Upper lobe of left lung (tissue), 4 donors: ENCODE results near the gene EPHB2.

Source experiments
- EP300 ChIP-seq, 4 donors: sonication (generic); formaldehyde crosslinking; IDR thresholded peaks; one replicate each; pipeline ENCODE4 v1.5.1; 2017; ENCODE audit warnings: antibody characterized with exemption in 4 of 4, control low read depth in 2 of 4
- TF ChIP-seq, protein P1 (sequence below), 6 experiments: fragments of 450-650 bp in 4 of 6; fragments of 200-600 bp in 2 of 6; sonication (generic) in 2 of 6; IDR thresholded peaks; one replicate each; pipeline ENCODE4 v1.5.1; 2016 to 2019; ENCODE audit warnings: antibody characterized with exemption in 6 of 6

DNA sequence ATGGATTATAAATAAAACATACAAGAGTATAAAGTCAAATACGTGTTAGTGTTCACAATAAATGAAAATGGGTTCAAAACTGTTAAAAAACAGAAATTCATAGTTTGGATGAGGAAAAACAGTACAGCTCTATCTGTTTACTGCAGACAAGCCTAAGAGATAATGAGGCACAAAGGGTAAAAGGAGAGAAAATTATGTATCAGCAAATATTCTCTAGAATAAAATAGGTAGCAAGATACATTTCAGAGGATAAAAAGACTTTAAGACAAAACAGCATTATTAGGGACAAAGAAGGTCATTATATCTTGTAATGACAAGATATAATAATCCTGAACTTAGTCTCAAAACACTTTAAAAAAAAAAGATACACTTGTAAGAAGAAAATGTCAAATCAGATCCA is 123.1 kb downstream of the EPHB2 start:
- TF ChIP-seq, protein P1, sequence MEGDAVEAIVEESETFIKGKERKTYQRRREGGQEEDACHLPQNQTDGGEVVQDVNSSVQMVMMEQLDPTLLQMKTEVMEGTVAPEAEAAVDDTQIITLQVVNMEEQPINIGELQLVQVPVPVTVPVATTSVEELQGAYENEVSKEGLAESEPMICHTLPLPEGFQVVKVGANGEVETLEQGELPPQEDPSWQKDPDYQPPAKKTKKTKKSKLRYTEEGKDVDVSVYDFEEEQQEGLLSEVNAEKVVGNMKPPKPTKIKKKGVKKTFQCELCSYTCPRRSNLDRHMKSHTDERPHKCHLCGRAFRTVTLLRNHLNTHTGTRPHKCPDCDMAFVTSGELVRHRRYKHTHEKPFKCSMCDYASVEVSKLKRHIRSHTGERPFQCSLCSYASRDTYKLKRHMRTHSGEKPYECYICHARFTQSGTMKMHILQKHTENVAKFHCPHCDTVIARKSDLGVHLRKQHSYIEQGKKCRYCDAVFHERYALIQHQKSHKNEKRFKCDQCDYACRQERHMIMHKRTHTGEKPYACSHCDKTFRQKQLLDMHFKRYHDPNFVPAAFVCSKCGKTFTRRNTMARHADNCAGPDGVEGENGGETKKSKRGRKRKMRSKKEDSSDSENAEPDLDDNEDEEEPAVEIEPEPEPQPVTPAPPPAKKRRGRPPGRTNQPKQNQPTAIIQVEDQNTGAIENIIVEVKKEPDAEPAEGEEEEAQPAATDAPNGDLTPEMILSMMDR (IDR thresholded peaks at IDR 0.05): no peak
- no peak for TF ChIP-seq EP300 (IDR thresholded peaks at IDR 0.05)
